H9 (cell line): ENCODE data around the gene IL9. TPM values are rescaled to one million over a fixed set of nuclear protein-coding genes. Genes with fewer than 3 reads are reported as not detected.

ENCODE experiments used
- DNase-seq: peaks from one replicate; pipeline ENCODE4 v3.0.0-alpha.2; 2017
- H2AFZ ChIP-seq: one replicate; pipeline ENCODE4 v1.6.1; 2013; ENCODE audit warnings: mild to moderate bottlenecking, low read length, control low read depth, moderate library complexity
- H2AK5ac ChIP-seq: 2 replicates; pipeline ENCODE4 v1.6.1; 2013; ENCODE audit warnings: low read length, control low read depth, mixed read lengths; ENCODE audit not compliant: insufficient read length
- H2BK120ac ChIP-seq: one replicate; pipeline ENCODE4 v1.6.1; 2013; ENCODE audit warnings: low read depth, mild to moderate bottlenecking, low read length, control low read depth, inconsistent platforms; ENCODE audit not compliant: poor library complexity, severe bottlenecking
- H2BK12ac ChIP-seq: 2 replicates; pipeline ENCODE4 v1.6.1; 2013; ENCODE audit warnings: low read length, control low read depth, mixed read lengths, low read depth; ENCODE audit not compliant: insufficient read length
- H2BK15ac ChIP-seq: 2 replicates; pipeline ENCODE4 v1.6.1; 2013; ENCODE audit warnings: low read depth, low read length, control low read depth
- H2BK20ac ChIP-seq: one replicate; pipeline ENCODE4 v1.6.1; 2013; ENCODE audit warnings: low read depth, mild to moderate bottlenecking, low read length, control low read depth, inconsistent platforms; ENCODE audit not compliant: poor library complexity, severe bottlenecking
- H2BK5ac ChIP-seq: 2 replicates; pipeline ENCODE4 v1.6.1; 2013; ENCODE audit warnings: low read length, control low read depth, mixed read lengths; ENCODE audit not compliant: insufficient read length
- H3K14ac ChIP-seq: 2 replicates; pipeline ENCODE4 v1.6.1; 2013; ENCODE audit warnings: low read length, control low read depth; ENCODE audit not compliant: insufficient read depth
- H3K18ac ChIP-seq: 2 replicates; pipeline ENCODE4 v1.6.1; 2013; ENCODE audit warnings: low read depth, mild to moderate bottlenecking, mixed read lengths, low read length, control low read depth; ENCODE audit not compliant: insufficient read length
- H3K23ac ChIP-seq: 2 replicates; pipeline ENCODE4 v1.6.1; 2013; ENCODE audit warnings: low read length, control low read depth, mixed read lengths, low read depth; ENCODE audit not compliant: insufficient read length
- H3K23me2 ChIP-seq: 2 replicates; pipeline ENCODE4 v1.6.1; 2013; ENCODE audit warnings: low read depth, mild to moderate bottlenecking, mixed read lengths, low read length, control low read depth; ENCODE audit not compliant: insufficient read length, poor library complexity, severe bottlenecking
- H3K27ac ChIP-seq: 2 replicates; pipeline ENCODE4 v1.5.1; 2013; ENCODE audit warnings: low read length, control low read depth, mixed read lengths, low read depth; ENCODE audit not compliant: insufficient read length
- H3K27me3 ChIP-seq: 2 replicates; pipeline ENCODE4 v1.6.1; 2013; ENCODE audit warnings: low read length, control low read depth, inconsistent platforms; ENCODE audit not compliant: insufficient read depth
- H3K4ac ChIP-seq: 2 replicates; pipeline ENCODE4 v1.6.1; 2013; ENCODE audit warnings: low read depth, mild to moderate bottlenecking, control low read depth, inconsistent platforms, low read length, moderate library complexity
- H3K4me1 ChIP-seq: 2 replicates; pipeline ENCODE4 v1.6.1; 2013; ENCODE audit warnings: low read length, control low read depth, inconsistent platforms; ENCODE audit not compliant: insufficient read depth
- H3K4me2 ChIP-seq: 2 replicates; pipeline ENCODE4 v1.6.1; 2013; ENCODE audit warnings: low read length, control low read depth, mixed read lengths; ENCODE audit not compliant: insufficient read length, insufficient read depth
- H3K56ac ChIP-seq: 2 replicates; pipeline ENCODE4 v1.6.1; 2013; ENCODE audit warnings: low read depth, mild to moderate bottlenecking, mixed read lengths, low read length, control low read depth; ENCODE audit not compliant: insufficient read length
- H3K79me1 ChIP-seq: 2 replicates; pipeline ENCODE4 v1.6.1; 2013; ENCODE audit warnings: low read depth, mild to moderate bottlenecking, moderate library complexity, low read length, control low read depth, inconsistent platforms; ENCODE audit not compliant: insufficient read depth, poor library complexity, severe bottlenecking
- H3K79me2 ChIP-seq: 2 replicates; pipeline ENCODE4 v1.6.1; 2013; ENCODE audit warnings: low read length, control low read depth, inconsistent platforms; ENCODE audit not compliant: insufficient read depth
- H3K9ac ChIP-seq: 2 replicates; pipeline ENCODE4 v1.6.1; 2013; ENCODE audit warnings: low read length, control low read depth, mixed read lengths; ENCODE audit not compliant: insufficient read length; ENCODE audit errors: extremely low read depth
- H3K9me3 ChIP-seq: one replicate; pipeline ENCODE4 v1.6.1; 2013; ENCODE audit warnings: low read depth, low read length, inconsistent platforms; ENCODE audit not compliant: control insufficient read depth
- H3T11ph ChIP-seq: one replicate; pipeline ENCODE4 v1.6.1; 2013; ENCODE audit warnings: mild to moderate bottlenecking, low read length, control low read depth, inconsistent platforms
- H4K20me1 ChIP-seq: one replicate; pipeline ENCODE4 v1.6.1; 2013; ENCODE audit not compliant: control insufficient read depth, insufficient read length, insufficient read depth
- H4K5ac ChIP-seq: 2 replicates; pipeline ENCODE4 v1.6.1; 2013; ENCODE audit warnings: low read depth, mild to moderate bottlenecking, mixed read lengths, low read length, control low read depth; ENCODE audit not compliant: insufficient read length
- H4K8ac ChIP-seq: replicated peaks from 2 replicates; pipeline ENCODE4 v1.6.1; 2013; ENCODE audit warnings: low read length, control low read depth, mixed read lengths, low read depth; ENCODE audit not compliant: insufficient read length
- H4K91ac ChIP-seq: 2 replicates; pipeline ENCODE4 v1.6.1; 2013; ENCODE audit warnings: low read depth, mild to moderate bottlenecking, moderate library complexity, mixed read lengths, low read length, control low read depth; ENCODE audit not compliant: insufficient read length
- H3K27ac Mint-ChIP-seq, 3 experiments: 2 replicates in 2 of 3; 3 replicates in 1 of 3; pipeline ENCODE4 v1.8.0; 2020 to 2021; ENCODE audit warnings: mixed read lengths in 3 of 3, mild to moderate bottlenecking in 1 of 3, moderate library complexity in 1 of 3
- H3K27me3 Mint-ChIP-seq: 2 replicates; pipeline ENCODE4 v1.8.0; 2021; ENCODE audit warnings: low read depth, mild to moderate bottlenecking, moderate library complexity, mixed read lengths
- H3K36me3 Mint-ChIP-seq, 3 experiments: 2 replicates in 2 of 3; 3 replicates in 1 of 3; pipeline ENCODE4 v1.8.0; 2020 to 2021; ENCODE audit warnings: low read depth in 3 of 3, mixed read lengths in 3 of 3; ENCODE audit not compliant: insufficient read depth in 1 of 3
- H3K4me1 Mint-ChIP-seq, 2 experiments: 2 replicates each; pipeline ENCODE4 v1.8.0; 2020; ENCODE audit warnings: mixed read lengths in 2 of 2
- H3K4me3 Mint-ChIP-seq, 2 experiments: 2 replicates in 1 of 2; 3 replicates in 1 of 2; pipeline ENCODE4 v1.8.0; 2020 to 2021; ENCODE audit warnings: mild to moderate bottlenecking in 2 of 2, mixed read lengths in 2 of 2, moderate library complexity in 1 of 2
- H3K9me3 Mint-ChIP-seq, 2 experiments: 2 replicates in 1 of 2; 3 replicates in 1 of 2; pipeline ENCODE4 v1.8.0; 2020; ENCODE audit warnings: mild to moderate bottlenecking in 2 of 2, mixed read lengths in 2 of 2, moderate library complexity in 1 of 2
- CTCF ChIP-seq: fragments of 200-600 bp; sonication (generic); conservative IDR thresholded peaks from 3 replicates; pipeline ENCODE4 v1.8.0; 2021; ENCODE audit warnings: antibody characterized with exemption, mild to moderate bottlenecking
- WGBS: extraction: QIAGEN DNeasy Blood & Tissue Kit; methylation state at CpG from one replicate; pipeline ENCODE4 v1.1.7; 2013; ENCODE audit warnings: missing lambda C conversion rate, low lambda C conversion rate, mixed read lengths; ENCODE audit not compliant: insufficient read length; ENCODE audit errors: extremely low coverage; 5-methylcytosine and 5-hydroxymethylcytosine counted together
- total RNA-seq: library from RNA; stranded (reverse); gene quantifications from 2 replicates; pipeline ENCODE4 v1.2.1, GENCODE V29; 2021

IL9 gene
- total RNA-seq, 1 experiment from 2014 or later: not detected

GRCh38 chr5:135898651-135899050, 3.0 kb upstream of the IL9 start:
- no CpG with 5 or more reads among the region's 6 CpGs for WGBS
- no peak overlapping the region for H3K14ac ChIP-seq
- H4K5ac ChIP-seq: no peak overlapping the region
- H2AK5ac ChIP-seq: no peak overlapping the region
- H3K23ac ChIP-seq: no peak overlapping the region
- no peak overlapping the region for H3K56ac ChIP-seq
- H3K23me2 ChIP-seq: no peaks in the 10 kb centered on the region
- no peaks in the 10 kb centered on the region for H4K20me1 ChIP-seq
- H2BK15ac ChIP-seq: no peak overlapping the region
- no peak overlapping the region for H2AFZ ChIP-seq
- H3K27me3 Mint-ChIP-seq: peaks cover 47% of the 10 kb centered on the region
- TF ChIP-seq CTCF: no peak
- no peak for DNase-seq
- no peak overlapping the region for H4K8ac ChIP-seq
- H3K27ac Mint-ChIP-seq: no peak overlapping the region
- H3T11ph ChIP-seq: no peak overlapping the region
- H3K4me1 Mint-ChIP-seq: no peaks in the 10 kb centered on the region
- H3K79me1 ChIP-seq: no peaks in the 10 kb centered on the region
- H2BK5ac ChIP-seq: no peak overlapping the region
- H3K9ac ChIP-seq: no peak overlapping the region
- H2BK120ac ChIP-seq: no peak overlapping the region
- no peak overlapping the region for H4K91ac ChIP-seq
- H3K18ac ChIP-seq: no peak overlapping the region
- H3K79me2 ChIP-seq: no peaks in the 10 kb centered on the region
- no peak overlapping the region for H3K4ac ChIP-seq
- no peak overlapping the region for H2BK20ac ChIP-seq
- no peak overlapping the region for H2BK12ac ChIP-seq
- H3K36me3 Mint-ChIP-seq: no peaks in the 10 kb centered on the region
- no peak overlapping the region for H3K4me2 ChIP-seq
- H3K9me3 Mint-ChIP-seq: no peaks in the 10 kb centered on the region
- no peak overlapping the region for H3K4me3 Mint-ChIP-seq
- H3K9me3 ChIP-seq: no peaks in the 10 kb centered on the region
- no peak overlapping the region for H3K27ac ChIP-seq
- H3K27me3 ChIP-seq: no peaks in the 10 kb centered on the region
- no peaks in the 10 kb centered on the region for H3K4me1 ChIP-seq
